GM19328 (cell line): ENCODE measurements around the gene UBE2G1.
"Not testable (repeated sequence)": the region's sequence is repeated elsewhere in the genome, so short reads cannot be mapped to it uniquely, and the experiment has no call there.

Source experiments
- ATAC-seq: cut with Tn5 transposase; IDR thresholded peaks from one replicate; pipeline ENCODE4 v1.9.1; 2021; ENCODE audit warnings: mild to moderate bottlenecking, moderate library complexity; ENCODE audit not compliant: unreplicated experiment

The UBE2G1 gene

GRCh38 chr17:4366327-4367063 lies at the start of gene UBE2G1:
TSS of gene UBE2G1 (minus strand) at chr17:4366675. CDS start at chr17:4366316, 359 bp downstream.
- peak; percentile 68 for ATAC-seq

DNA sequence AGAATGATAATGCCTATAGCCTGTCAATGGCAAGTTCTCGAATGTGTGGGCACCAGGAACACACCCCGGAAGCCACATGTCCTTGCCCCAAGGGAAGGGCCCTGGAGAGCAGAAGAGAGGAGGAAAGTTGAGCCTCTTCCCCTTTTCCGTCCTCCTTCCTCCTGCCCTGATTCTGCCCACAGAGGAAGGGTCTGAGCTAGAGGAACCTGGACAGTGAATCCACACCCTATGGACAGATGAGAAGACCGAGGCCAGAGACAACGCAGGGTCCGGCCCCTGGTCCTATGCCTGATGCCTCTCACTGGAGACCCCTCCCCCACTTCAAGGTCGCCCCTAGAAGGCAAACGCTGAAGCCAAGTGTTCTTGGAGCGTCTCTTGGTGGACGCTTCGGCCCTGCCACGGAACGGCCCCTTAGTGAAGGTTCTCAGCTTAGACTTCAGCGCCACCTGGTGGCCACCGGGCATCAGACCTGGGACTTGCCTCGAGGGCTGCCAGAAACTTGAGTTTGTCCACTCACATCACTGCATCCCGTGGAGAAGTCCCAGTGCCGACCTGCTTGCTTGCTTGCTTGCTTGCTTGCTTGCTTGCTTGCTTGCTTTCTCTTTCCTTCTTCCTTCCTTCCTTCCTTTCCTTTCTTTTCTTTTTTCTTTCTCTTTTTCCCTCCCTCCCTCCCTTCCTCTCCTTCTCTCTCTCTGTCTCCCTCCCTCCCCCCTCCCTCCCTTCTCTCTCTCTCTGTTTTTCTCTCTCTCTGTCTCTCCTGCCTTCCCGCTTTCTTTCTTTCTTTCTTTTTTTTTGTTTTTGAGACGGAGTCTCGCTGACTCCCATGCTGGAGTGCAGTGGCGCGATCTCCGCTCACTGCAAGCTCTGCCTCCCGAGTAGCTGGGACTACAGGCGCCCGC lies 46.7 kb upstream of the UBE2G1 start:
- no peak for ATAC-seq

DNA sequence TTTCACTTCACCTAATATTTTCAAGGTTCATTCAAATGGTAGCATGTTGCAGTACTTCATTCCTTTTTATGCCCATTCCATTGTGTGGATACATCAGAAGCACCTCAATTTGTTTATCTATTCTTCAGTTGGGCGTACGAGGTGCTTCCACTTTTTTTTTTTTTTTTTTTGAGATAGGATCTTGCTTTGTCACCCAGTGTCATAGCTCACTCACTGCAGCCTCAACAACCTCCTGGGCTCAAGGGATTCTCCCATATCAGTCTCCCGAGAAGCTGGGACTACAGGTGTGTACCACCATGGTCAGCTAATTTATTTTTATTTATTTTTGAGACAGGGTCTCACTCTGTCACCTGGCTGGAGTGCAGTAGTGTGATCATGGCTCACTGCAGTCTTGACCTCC lies 44.7 kb upstream of the UBE2G1 start:
- no peak for ATAC-seq

GRCh38 chr17:4409659-4410058 lies 43.2 kb upstream of the UBE2G1 start:
- no peak for ATAC-seq

GRCh38 chr17:4407851-4408250 lies 41.4 kb upstream of the UBE2G1 start:
- ATAC-seq, result no peak

- no peak for ATAC-seq
These were observed 40.7 kb upstream of the UBE2G1 start for GRCh38 chr17:4407216-4407615.

DNA sequence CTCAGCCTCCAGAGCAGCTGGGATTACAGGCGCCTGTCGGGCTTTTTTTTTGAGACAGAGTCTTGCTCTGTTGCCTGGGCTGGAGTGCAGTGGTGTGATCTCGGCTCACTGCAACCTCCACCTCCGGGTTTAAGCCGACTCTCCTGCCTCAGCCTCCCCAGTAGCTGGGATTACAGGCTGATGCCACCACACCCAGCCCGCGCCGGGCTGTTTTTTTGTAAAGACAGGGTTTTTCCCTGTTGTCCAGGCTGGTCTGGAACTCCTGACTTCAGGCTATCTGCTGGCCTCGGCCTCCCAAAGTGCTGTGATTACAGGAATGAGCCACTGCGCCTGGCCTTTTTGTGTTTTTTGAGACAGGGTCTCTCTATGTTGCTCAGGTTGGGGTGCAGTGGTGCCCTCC lies 39.9 kb upstream of the UBE2G1 start:
- ATAC-seq, result no peak

DNA sequence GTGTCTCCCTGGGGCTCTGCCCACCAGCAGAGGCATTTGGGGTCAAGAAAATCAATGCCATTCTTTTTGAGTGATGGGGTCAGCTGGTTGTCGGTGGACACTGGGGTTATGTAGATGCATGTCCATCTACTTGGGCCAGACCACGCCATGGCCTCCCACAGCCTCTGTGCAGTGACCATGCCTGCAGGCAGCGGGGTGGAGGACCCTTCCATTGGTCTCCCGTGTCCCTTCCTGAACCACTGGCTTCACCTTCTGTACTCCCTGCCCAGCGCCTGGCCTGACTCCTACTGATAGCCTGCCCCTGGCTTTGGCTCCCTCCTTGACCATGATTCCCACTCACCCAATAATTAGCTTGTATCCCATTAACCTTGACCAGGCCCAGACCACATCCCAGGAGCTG lies 39.2 kb upstream of the UBE2G1 start:
- no peak for ATAC-seq

DNA sequence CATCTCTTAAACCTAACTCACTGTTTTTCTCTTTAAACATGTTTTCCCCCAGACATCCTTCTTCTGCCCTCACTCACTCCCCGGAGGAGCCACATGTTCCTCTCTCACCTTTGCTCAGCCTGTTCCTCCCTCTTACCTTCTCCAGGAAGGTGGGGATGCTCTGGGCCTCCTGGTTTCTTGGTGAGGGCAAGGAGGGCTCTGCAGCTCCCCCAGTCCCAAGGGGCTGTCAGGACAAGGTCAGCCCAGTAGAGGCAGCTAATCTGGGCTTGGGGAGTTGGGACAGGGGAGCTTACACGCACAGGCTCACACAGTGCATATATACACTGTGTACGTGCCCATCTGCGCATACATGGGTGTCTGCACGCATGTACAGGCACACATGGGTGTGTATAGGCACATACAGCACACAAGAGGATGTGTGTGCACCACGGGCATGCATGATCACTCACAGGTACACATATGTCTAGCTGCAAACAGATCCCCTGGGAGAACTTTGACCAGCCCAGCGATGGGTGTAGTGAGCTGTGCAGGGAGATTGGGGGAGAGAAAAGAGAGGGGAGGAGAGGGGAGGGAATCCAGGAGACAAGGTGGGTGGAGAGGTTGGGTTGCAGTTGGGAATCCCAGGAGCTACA lies 38.7 kb upstream of the UBE2G1 start:
- no peak for ATAC-seq

DNA sequence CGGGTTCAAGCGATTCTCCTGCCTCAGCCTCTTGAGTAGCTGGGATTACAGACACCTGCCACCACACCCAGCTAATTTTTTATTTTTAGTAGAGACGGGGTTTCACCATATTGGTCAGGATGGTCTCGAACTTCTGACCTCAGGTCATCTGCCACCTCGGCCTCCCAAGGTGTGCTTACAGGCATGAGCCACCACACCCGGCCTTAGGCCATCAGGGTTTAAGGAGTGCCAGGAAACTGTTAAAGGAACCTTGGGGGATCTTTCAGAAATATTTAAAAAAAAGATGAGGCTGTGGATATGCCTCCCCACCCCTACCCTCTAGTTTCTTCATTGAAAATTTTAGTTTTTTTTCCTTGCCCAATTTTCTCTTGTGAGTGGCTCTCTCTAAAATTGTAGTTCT lies 31.4 kb upstream of the UBE2G1 start:
- no peak for ATAC-seq

DNA sequence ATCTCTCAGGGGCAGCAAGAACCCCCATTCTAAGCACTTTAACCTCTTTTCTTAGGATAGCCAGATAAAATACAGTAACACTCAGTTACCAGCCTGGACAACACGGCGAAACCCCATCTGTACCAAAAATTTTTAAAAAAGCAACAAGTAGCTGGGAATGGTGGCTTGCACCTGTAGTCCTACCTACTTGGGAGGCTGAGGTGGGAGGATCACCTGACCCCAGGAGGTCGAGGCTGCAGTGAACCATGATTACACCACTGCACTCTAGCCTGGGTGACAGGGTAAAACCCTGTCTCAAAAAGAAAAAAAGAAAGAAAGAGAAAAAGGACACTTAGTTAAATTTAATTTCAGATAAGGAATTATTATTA lies 28.6 kb upstream of the UBE2G1 start:
- no peak for ATAC-seq

DNA sequence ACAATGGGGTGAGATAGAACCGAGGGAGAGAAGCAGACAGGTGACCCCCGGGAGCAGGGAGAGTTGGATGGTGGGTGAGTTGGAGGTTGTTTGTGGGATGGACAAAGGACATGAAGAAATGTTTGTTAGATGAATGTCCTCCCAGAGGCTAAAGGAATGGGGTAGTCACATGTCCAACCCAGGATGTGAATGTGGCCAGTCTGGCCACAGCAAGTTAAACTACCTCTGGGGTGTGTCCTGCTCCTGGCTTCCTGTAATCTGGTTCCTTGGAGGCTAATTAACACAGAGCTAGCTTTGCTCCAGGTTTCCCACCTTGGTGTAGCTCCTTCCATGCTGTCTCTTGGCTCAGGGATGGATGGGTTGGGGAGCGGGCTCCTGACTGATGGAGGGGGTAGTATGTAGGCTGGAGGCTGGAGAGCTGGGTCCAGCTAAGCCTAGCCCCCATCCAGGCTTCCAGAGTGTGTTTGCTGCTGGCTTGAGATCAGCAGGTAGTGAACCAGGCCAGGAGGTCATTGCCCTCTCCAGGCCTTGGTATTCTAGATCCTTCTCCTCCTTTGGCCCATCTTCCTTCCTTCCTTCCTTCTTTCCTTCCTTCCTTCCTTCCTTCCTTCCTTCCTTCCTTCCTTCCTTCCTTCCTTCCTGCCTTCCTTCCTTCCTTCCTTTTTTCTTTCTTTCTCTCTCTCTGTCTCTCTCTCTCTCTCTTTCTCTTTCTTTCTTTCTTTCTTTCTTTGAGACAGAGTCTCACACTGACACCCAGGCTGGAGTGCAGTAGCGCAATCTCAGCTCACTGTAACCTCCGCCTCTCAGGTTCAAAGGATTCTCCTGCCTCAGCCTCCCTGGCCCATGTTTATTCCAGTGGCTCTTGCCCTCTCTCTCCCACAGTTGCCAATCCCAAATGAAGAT lies 28.0 kb upstream of the UBE2G1 start:
- ATAC-seq, result no peak

GRCh38 chr17:4393806-4394205 lies 27.3 kb upstream of the UBE2G1 start:
- no peak for ATAC-seq

GRCh38 chr17:4389079-4389478 lies 22.6 kb upstream of the UBE2G1 start:
- ATAC-seq, result no peak

- no peak for ATAC-seq
These were observed 20.7 kb upstream of the UBE2G1 start for GRCh38 chr17:4387137-4387536.

DNA sequence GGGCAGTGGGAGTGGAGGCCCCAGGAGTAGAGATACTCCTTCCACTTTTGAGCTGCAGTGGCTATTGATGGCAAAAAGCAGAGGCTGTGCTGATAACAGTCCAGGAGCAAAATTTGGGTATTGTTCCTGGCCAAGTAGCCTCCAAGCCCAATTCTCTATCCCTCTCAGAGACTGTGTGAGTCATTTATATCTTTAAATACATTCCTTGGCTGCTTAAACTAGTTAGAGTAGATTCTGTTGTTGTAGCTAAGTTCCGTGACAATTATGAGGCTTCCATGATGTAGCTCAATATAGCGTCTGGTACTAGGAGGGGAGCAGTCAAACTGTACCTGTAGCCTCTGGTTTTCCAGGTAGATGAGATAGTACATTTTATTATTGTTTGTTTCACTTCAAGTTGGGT lies 19.9 kb upstream of the UBE2G1 start:
- ATAC-seq, result no peak

DNA sequence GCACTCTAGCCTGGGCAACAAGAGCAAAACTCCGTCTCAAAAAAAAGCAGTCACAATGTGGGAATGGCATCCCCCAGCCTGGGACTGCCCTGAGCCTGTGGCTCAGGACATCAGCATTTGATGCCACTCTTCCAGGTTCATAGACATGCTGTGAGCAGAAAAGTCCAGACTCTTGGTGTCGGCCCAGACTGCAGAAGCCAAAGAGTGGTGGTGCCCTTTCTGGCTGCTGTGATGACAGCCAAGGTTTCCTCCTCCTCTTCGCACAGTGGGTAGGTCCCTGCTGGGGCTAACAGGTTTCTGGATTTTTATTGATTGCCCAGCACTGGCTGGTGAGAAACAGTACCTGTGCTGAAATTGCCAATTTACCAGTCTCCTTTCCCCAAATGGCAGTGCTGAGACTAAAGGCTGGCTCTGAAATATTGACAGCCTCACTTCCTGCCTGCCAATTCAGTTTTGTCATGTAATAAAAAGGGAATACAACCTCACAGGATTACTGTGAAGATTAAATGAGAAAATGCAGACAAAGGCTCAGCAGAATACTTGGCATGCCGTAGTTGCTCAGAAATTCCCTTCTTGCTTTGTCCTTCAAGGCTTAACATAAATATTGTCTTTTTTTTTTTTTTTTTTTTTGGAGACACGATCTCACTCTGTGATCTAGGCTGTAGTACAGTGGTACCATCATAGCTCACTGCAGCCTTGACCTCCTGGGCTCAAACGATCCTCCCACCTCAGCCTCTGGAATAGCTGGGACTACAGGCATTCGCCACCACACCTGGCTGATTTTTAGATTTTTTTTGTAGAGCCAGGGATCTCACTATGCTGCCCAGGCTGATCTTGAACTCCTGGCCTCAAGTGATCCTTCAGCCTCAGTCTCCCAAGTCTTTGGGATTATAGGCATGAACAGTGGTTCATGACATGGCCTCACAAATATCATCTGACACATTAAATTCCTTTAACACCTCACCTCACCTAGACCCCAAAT lies 15.5 kb upstream of the UBE2G1 start:
- ATAC-seq, result no peak

GRCh38 chr17:4378626-4379025 lies 12.2 kb upstream of the UBE2G1 start:
- no peak for ATAC-seq

GRCh38 chr17:4377247-4377646 lies 10.8 kb upstream of the UBE2G1 start:
- not testable (repeated sequence) for ATAC-seq
